Activated effector memory CD4-positive, alpha-beta T cell treated with anti-CD3 and anti-CD28 coated beads, Interleukin-2, amount 50 U/mL, for 16 hours (primary cell): ENCODE results near the gene CCBE1.

Experiments used
- DNase-seq: peaks from one replicate; pipeline ENCODE4 v3.0.0-alpha.2; 2020

CCBE1 gene

DNA sequence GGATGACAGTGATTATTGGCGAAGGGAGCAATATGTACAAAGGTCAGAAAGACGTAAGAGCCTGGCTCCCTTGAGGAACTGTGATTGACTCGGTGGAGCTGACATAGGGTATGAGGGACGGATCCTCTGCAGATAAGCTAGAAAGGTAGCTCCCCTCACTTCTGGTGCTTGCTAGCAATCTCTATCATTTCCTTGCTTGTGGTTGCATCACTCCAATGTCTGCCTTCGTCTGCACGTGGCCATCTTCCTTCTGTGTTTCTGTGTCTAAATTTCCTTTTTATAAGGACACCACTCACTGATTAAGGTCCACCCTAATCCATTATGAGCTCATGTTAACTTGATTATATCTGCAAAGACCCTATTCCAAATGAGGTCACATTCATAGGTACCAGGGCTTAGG lies 315.3 kb downstream of the CCBE1 start:
- DNase-seq, result no peak
